C4-2B (cell line): ENCODE measurements around the gene SORBS2.

Source experiments
- CTCF ChIP-seq: fragments of 450-650 bp; conservative IDR thresholded peaks from 2 replicates; pipeline ENCODE4 v1.5.1; 2017; ENCODE audit warnings: mild to moderate bottlenecking
- ZFX ChIP-seq: fragments of 450-650 bp; IDR thresholded peaks from 2 replicates; pipeline ENCODE4 v1.6.1; 2017

DNA sequence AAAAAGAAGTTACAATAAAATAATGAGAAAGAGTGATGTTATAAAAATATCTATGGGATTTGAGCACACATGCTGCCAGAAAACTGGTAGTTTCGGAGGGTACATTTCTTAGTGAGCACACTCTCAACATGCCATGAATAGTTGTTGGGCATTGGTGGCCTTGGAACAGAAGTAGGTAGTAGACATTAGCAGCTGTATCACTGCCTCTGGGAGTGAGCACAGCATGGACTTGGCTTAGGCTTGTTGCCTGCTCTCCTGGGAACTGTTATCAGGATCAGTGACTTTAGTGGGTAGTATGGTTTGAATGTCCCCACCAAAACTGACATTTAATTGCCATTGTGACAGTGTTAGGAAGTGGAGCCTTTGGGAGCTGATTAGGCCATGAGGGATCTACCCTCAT, 263.4 kb downstream of the SORBS2 start:
- TF ChIP-seq CTCF (no peak), ZFX (no peak)
